HCT116 (cell line): ENCODE data around the gene CCS. TPM values are rescaled to one million over a fixed set of nuclear protein-coding genes. Genes with fewer than 3 reads are reported as not detected.

Experiments
- ATAC-seq: fragments of 200-7000 bp; cut with Tn5 transposase; 2 replicates; pipeline ENCODE4 v1.9.1; 2020; ENCODE audit warnings: mild to moderate bottlenecking, moderate library complexity
- BruUV-seq: library from RNA; stranded (reverse); fragments of 400-500 nt; replicated peaks from 2 replicates; lab custom pipeline; 2021; lab: Mats Ljungman, UMichigan
- CTCF ChIA-PET: fragments of 300-600 bp; sonication (Branson Sonifier 250); formaldehyde crosslinking; loops from one replicate; lab custom pipeline; 2021; ENCODE audit warnings: antibody characterized with exemption; lab: Charles Lee
- POLR2A ChIA-PET: fragments of 300-600, 350-600 bp; sonication (Branson Sonifier 250); formaldehyde crosslinking; loops from one replicate; lab custom pipeline; 2021; ENCODE audit warnings: antibody characterized with exemption; lab: Charles Lee
- RAD21 ChIA-PET, 2 experiments: fragments of 300-600 bp; sonication (Branson Sonifier 250); formaldehyde crosslinking; loops; one replicate each; lab custom pipeline; 2023; ENCODE audit warnings: low total read pairs in 2 of 2; ENCODE audit not compliant: uncharacterized antibody in 2 of 2, unreplicated experiment in 2 of 2, low non-redundant PET in 1 of 2; lab: Charles Lee
- DNase-seq: peaks from one replicate; pipeline ENCODE4 v3.0.0-alpha.2; 2010; ENCODE audit warnings: low read depth, low spot score
- H2AFZ ChIP-seq: fragments of 200-600 bp; shearing (Covaris generic), sonication (generic); 2 replicates; pipeline ENCODE4 v1.6.1; 2017; ENCODE audit warnings: low read depth, mixed run types, mixed read lengths, antibody characterized with exemption, low read length; ENCODE audit not compliant: poor library complexity, severe bottlenecking
- H3K27ac ChIP-seq: 2 replicates; pipeline ENCODE4 v1.5.1; 2012; ENCODE audit warnings: low read depth, low read length
- H3K27me3 ChIP-seq: fragments of 200-600 bp; sonication (generic); 2 replicates; pipeline ENCODE4 v1.6.1; 2016; ENCODE audit warnings: mixed run types, low read length, mixed read lengths; ENCODE audit not compliant: insufficient read depth
- H3K36me3 ChIP-seq, 2 experiments: fragments of 200-500 bp in 1 of 2; fragments of 200-600 bp in 1 of 2; sonication (Bioruptor generic) in 1 of 2; sonication (generic) in 1 of 2; 2 replicates each; pipeline versions ENCODE4 v1.5.1 to v1.6.1; 2014 to 2016; ENCODE audit warnings: low read length in 2 of 2, inconsistent platforms in 1 of 2, mixed read lengths in 1 of 2, mixed run types in 1 of 2; ENCODE audit not compliant: insufficient read depth in 2 of 2, control insufficient read depth in 1 of 2
- H3K4me1 ChIP-seq, 2 experiments: fragments of 200-600 bp in 1 of 2; sonication (generic) in 1 of 2; 2 replicates each; pipeline versions ENCODE4 v1.5.1 to v1.6.1; 2012 to 2017; ENCODE audit warnings: low read length in 2 of 2, inconsistent platforms in 1 of 2, mild to moderate bottlenecking in 1 of 2, mixed read lengths in 1 of 2, mixed run types in 1 of 2, moderate library complexity in 1 of 2; ENCODE audit not compliant: insufficient read depth in 2 of 2, control insufficient read depth in 1 of 2
- H3K4me2 ChIP-seq: fragments of 200-600 bp; sonication (generic); 2 replicates; pipeline ENCODE4 v1.6.1; 2017; ENCODE audit warnings: mixed run types, low read length, mixed read lengths
- H3K4me3 ChIP-seq, 2 experiments: fragments of 200-600 bp in 1 of 2; sonication (generic) in 1 of 2; replicated peaks in 1 of 2; 2 replicates each; pipeline ENCODE4 v1.5.1; 2011 to 2016; ENCODE audit warnings: low read length in 2 of 2, control low read depth in 1 of 2, low read depth in 1 of 2, mild to moderate bottlenecking in 1 of 2, mixed read lengths in 1 of 2, mixed run types in 1 of 2
- H3K79me2 ChIP-seq: fragments of 200-600 bp; sonication (generic); 2 replicates; pipeline ENCODE4 v1.6.1; 2017; ENCODE audit warnings: mild to moderate bottlenecking, mixed run types, low read length, moderate library complexity, mixed read lengths; ENCODE audit not compliant: insufficient read depth
- H3K9ac ChIP-seq: fragments of 200-600 bp; sonication (generic); 2 replicates; pipeline ENCODE4 v1.6.1; 2016; ENCODE audit warnings: low read length, mixed read lengths
- H3K9me2 ChIP-seq: fragments of 200-600 bp; sonication (generic), shearing (Covaris generic); 2 replicates; pipeline ENCODE4 v1.6.1; 2017; ENCODE audit warnings: mixed run types, mild to moderate bottlenecking, moderate library complexity; ENCODE audit not compliant: insufficient read depth
- H3K9me3 ChIP-seq, 2 experiments: fragments of 200-500 bp in 1 of 2; fragments of 200-600 bp in 1 of 2; sonication (Bioruptor generic) in 1 of 2; sonication (generic) in 1 of 2; 2 replicates each; pipeline ENCODE4 v1.6.1; 2014 to 2017; ENCODE audit warnings: low read length in 2 of 2, mixed read lengths in 2 of 2, inconsistent platforms in 1 of 2, low read depth in 1 of 2, mild to moderate bottlenecking in 1 of 2, mixed run types in 1 of 2, moderate library complexity in 1 of 2; ENCODE audit not compliant: control insufficient read depth in 1 of 2, insufficient read depth in 1 of 2
- H4K20me1 ChIP-seq: fragments of 200-600 bp; sonication (generic), shearing (Covaris generic); 2 replicates; pipeline ENCODE4 v1.6.1; 2017; ENCODE audit warnings: mixed run types, mild to moderate bottlenecking, moderate library complexity; ENCODE audit not compliant: insufficient read depth
- CBX3 ChIP-seq: IDR thresholded peaks from 2 replicates; pipeline ENCODE4 v1.6.1; 2012; ENCODE audit warnings: low read depth
- CEBPB ChIP-seq: IDR thresholded peaks from 2 replicates; pipeline ENCODE4 v1.6.1; 2012; ENCODE audit warnings: low read depth
- EGR1 ChIP-seq: IDR thresholded peaks from 2 replicates; pipeline ENCODE4 v1.6.1; 2012; ENCODE audit warnings: low read depth
- EZH2 ChIP-seq: fragments of 200-600 bp; sonication (generic); IDR thresholded peaks from 2 replicates; pipeline ENCODE4 v1.6.1; 2017; ENCODE audit warnings: antibody characterized with exemption, mixed run types
- EZH2phosphoT487 ChIP-seq: fragments of 200-600 bp; IDR thresholded peaks from 2 replicates; pipeline ENCODE4 v1.6.1; 2018; ENCODE audit warnings: antibody characterized with exemption, borderline replicate concordance
- FOSL1 ChIP-seq: IDR thresholded peaks from 2 replicates; pipeline ENCODE4 v1.6.1; 2012; ENCODE audit warnings: low read depth
- JUND ChIP-seq: IDR thresholded peaks from 2 replicates; pipeline ENCODE4 v1.6.1; 2012
- MAX ChIP-seq: IDR thresholded peaks from 2 replicates; pipeline ENCODE4 v1.6.1; 2012
- POLR2A ChIP-seq: IDR thresholded peaks from 2 replicates; pipeline ENCODE4 v1.7.0; 2011; ENCODE audit warnings: borderline replicate concordance; ENCODE audit not compliant: insufficient read depth, insufficient read length; ENCODE audit errors: extremely low read depth
- POLR2AphosphoS5 ChIP-seq: IDR thresholded peaks from 2 replicates; pipeline ENCODE4 v1.6.1; 2011; ENCODE audit warnings: mild to moderate bottlenecking, low read depth, low read length, moderate library complexity
- SRF ChIP-seq: IDR thresholded peaks from 2 replicates; pipeline ENCODE4 v1.6.1; 2012; ENCODE audit warnings: low read depth
- TCF7L2 ChIP-seq: IDR thresholded peaks from 2 replicates; pipeline ENCODE4 v1.7.0; 2011; ENCODE audit warnings: borderline replicate concordance, inconsistent platforms; ENCODE audit not compliant: insufficient read depth, insufficient read length; ENCODE audit errors: extremely low read depth
- YY1 ChIP-seq: IDR thresholded peaks from 2 replicates; pipeline ENCODE4 v1.6.1; 2011; ENCODE audit warnings: low read length, low read depth, moderate library complexity, mild to moderate bottlenecking; ENCODE audit not compliant: insufficient replicate concordance; ENCODE audit errors: extremely low read depth
- ZFX ChIP-seq: fragments of 450-650 bp; IDR thresholded peaks from 2 replicates; pipeline ENCODE4 v1.6.1; 2017
- ZNF274 ChIP-seq: fragments of 200-500 bp; sonication (Bioruptor generic); IDR thresholded peaks from 2 replicates; pipeline ENCODE4 v1.6.1; 2014; ENCODE audit warnings: mild to moderate bottlenecking, low read depth, low read length, inconsistent platforms
- intact Hi-C: fragments of 100-400 bp; cut with micrococcal nuclease; formaldehyde crosslinking; loops from 2 replicates; pipeline ENCODE4 v1.10.0; 2022
- total RNA-seq: library from RNA; stranded (reverse); gene quantifications from one replicate; pipeline ENCODE4 v1.2.1, GENCODE V29; 2021; ENCODE audit not compliant: unreplicated experiment
- TF ChIP-seq, protein P1 (sequence below): IDR thresholded peaks from 2 replicates; pipeline ENCODE4 v1.6.1; 2012; ENCODE audit warnings: low read depth
- TF ChIP-seq, protein P2 (sequence below): IDR thresholded peaks from 2 replicates; pipeline ENCODE4 v1.6.1; 2012

Gene CCS
- total RNA-seq, 1 experiment from 2014 or later = 40.6 TPM

- Histone ChIP-seq H3K9me3 (no peaks in the 10 kb centered on the region), H3K4me3 (no peak overlapping the region), H4K20me1 (no peaks in the 10 kb centered on the region), H3K27ac (no peak overlapping the region), H3K9ac (no peak overlapping the region), H2AFZ (no peak overlapping the region), H3K79me2 (no peaks in the 10 kb centered on the region), H3K4me1 (peaks cover 0 to 12% of the 10 kb centered on the region in 2 experiments; a peak in 2 of 4 replicates), H3K27me3 (no peaks in the 10 kb centered on the region), H3K4me2 (no peak overlapping the region), H3K36me3 (no peaks in the 10 kb centered on the region), H3K9me2 (no peaks in the 10 kb centered on the region)
- intact Hi-C loops = no loop called here
- ChIA-PET CTCF (no interaction called here), RAD21 (no interaction called here), POLR2A (interaction anchor here (1.0 to 1.6 kb wide), 2 partner anchors 50 to 131 kb away, joined by 3 to 10 read pairs; partner anchors contain the start of gene RBM4B)
- BruUV-seq = no TSS peak
- TF ChIP-seq, protein P1, sequence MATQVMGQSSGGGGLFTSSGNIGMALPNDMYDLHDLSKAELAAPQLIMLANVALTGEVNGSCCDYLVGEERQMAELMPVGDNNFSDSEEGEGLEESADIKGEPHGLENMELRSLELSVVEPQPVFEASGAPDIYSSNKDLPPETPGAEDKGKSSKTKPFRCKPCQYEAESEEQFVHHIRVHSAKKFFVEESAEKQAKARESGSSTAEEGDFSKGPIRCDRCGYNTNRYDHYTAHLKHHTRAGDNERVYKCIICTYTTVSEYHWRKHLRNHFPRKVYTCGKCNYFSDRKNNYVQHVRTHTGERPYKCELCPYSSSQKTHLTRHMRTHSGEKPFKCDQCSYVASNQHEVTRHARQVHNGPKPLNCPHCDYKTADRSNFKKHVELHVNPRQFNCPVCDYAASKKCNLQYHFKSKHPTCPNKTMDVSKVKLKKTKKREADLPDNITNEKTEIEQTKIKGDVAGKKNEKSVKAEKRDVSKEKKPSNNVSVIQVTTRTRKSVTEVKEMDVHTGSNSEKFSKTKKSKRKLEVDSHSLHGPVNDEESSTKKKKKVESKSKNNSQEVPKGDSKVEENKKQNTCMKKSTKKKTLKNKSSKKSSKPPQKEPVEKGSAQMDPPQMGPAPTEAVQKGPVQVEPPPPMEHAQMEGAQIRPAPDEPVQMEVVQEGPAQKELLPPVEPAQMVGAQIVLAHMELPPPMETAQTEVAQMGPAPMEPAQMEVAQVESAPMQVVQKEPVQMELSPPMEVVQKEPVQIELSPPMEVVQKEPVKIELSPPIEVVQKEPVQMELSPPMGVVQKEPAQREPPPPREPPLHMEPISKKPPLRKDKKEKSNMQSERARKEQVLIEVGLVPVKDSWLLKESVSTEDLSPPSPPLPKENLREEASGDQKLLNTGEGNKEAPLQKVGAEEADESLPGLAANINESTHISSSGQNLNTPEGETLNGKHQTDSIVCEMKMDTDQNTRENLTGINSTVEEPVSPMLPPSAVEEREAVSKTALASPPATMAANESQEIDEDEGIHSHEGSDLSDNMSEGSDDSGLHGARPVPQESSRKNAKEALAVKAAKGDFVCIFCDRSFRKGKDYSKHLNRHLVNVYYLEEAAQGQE = no peak
- TF ChIP-seq YY1 = no peak
- TF ChIP-seq FOSL1 = no peak
- no peak for TF ChIP-seq CBX3
- no peak for TF ChIP-seq ZFX
- TF ChIP-seq POLR2AphosphoS5 = no peak
- no peak for TF ChIP-seq MAX
- no peak for TF ChIP-seq CEBPB
- no peak for TF ChIP-seq POLR2A
- no peak for TF ChIP-seq EGR1
- TF ChIP-seq EZH2 = no peak
- TF ChIP-seq ZNF274 = no peak
- no peak for TF ChIP-seq TCF7L2
- TF ChIP-seq, protein P2, sequence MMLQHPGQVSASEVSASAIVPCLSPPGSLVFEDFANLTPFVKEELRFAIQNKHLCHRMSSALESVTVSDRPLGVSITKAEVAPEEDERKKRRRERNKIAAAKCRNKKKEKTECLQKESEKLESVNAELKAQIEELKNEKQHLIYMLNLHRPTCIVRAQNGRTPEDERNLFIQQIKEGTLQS = no peak
- TF ChIP-seq JUND = no peak
- TF ChIP-seq SRF = no peak
- TF ChIP-seq EZH2phosphoT487 = no peak
- DNase-seq = no peak
- ATAC-seq = no peak
Measured at GRCh38 chr11:66546966-66547661, 45.9 kb upstream of the CCS start.
